H9 (cell line): ENCODE data around the gene FAM149B1. TPM values are rescaled to one million over a fixed set of nuclear protein-coding genes. Genes with fewer than 3 reads are reported as not detected.

Experiments used
- DNase-seq: peaks from one replicate; pipeline ENCODE4 v3.0.0-alpha.2; 2017
- H2AFZ ChIP-seq: one replicate; pipeline ENCODE4 v1.6.1; 2013; ENCODE audit warnings: mild to moderate bottlenecking, low read length, control low read depth, moderate library complexity
- H2AK5ac ChIP-seq: 2 replicates; pipeline ENCODE4 v1.6.1; 2013; ENCODE audit warnings: low read length, control low read depth, mixed read lengths; ENCODE audit not compliant: insufficient read length
- H2BK120ac ChIP-seq: one replicate; pipeline ENCODE4 v1.6.1; 2013; ENCODE audit warnings: low read depth, mild to moderate bottlenecking, low read length, control low read depth, inconsistent platforms; ENCODE audit not compliant: poor library complexity, severe bottlenecking
- H2BK12ac ChIP-seq: 2 replicates; pipeline ENCODE4 v1.6.1; 2013; ENCODE audit warnings: low read length, control low read depth, mixed read lengths, low read depth; ENCODE audit not compliant: insufficient read length
- H2BK15ac ChIP-seq: 2 replicates; pipeline ENCODE4 v1.6.1; 2013; ENCODE audit warnings: low read depth, low read length, control low read depth
- H2BK20ac ChIP-seq: one replicate; pipeline ENCODE4 v1.6.1; 2013; ENCODE audit warnings: low read depth, mild to moderate bottlenecking, low read length, control low read depth, inconsistent platforms; ENCODE audit not compliant: poor library complexity, severe bottlenecking
- H2BK5ac ChIP-seq: 2 replicates; pipeline ENCODE4 v1.6.1; 2013; ENCODE audit warnings: low read length, control low read depth, mixed read lengths; ENCODE audit not compliant: insufficient read length
- H3K14ac ChIP-seq: 2 replicates; pipeline ENCODE4 v1.6.1; 2013; ENCODE audit warnings: low read length, control low read depth; ENCODE audit not compliant: insufficient read depth
- H3K18ac ChIP-seq: 2 replicates; pipeline ENCODE4 v1.6.1; 2013; ENCODE audit warnings: low read depth, mild to moderate bottlenecking, mixed read lengths, low read length, control low read depth; ENCODE audit not compliant: insufficient read length
- H3K23ac ChIP-seq: 2 replicates; pipeline ENCODE4 v1.6.1; 2013; ENCODE audit warnings: low read length, control low read depth, mixed read lengths, low read depth; ENCODE audit not compliant: insufficient read length
- H3K23me2 ChIP-seq: 2 replicates; pipeline ENCODE4 v1.6.1; 2013; ENCODE audit warnings: low read depth, mild to moderate bottlenecking, mixed read lengths, low read length, control low read depth; ENCODE audit not compliant: insufficient read length, poor library complexity, severe bottlenecking
- H3K27ac ChIP-seq: 2 replicates; pipeline ENCODE4 v1.5.1; 2013; ENCODE audit warnings: low read length, control low read depth, mixed read lengths, low read depth; ENCODE audit not compliant: insufficient read length
- H3K27me3 ChIP-seq: 2 replicates; pipeline ENCODE4 v1.6.1; 2013; ENCODE audit warnings: low read length, control low read depth, inconsistent platforms; ENCODE audit not compliant: insufficient read depth
- H3K4ac ChIP-seq: 2 replicates; pipeline ENCODE4 v1.6.1; 2013; ENCODE audit warnings: low read depth, mild to moderate bottlenecking, control low read depth, inconsistent platforms, low read length, moderate library complexity
- H3K4me1 ChIP-seq: 2 replicates; pipeline ENCODE4 v1.6.1; 2013; ENCODE audit warnings: low read length, control low read depth, inconsistent platforms; ENCODE audit not compliant: insufficient read depth
- H3K4me2 ChIP-seq: 2 replicates; pipeline ENCODE4 v1.6.1; 2013; ENCODE audit warnings: low read length, control low read depth, mixed read lengths; ENCODE audit not compliant: insufficient read length, insufficient read depth
- H3K56ac ChIP-seq: 2 replicates; pipeline ENCODE4 v1.6.1; 2013; ENCODE audit warnings: low read depth, mild to moderate bottlenecking, mixed read lengths, low read length, control low read depth; ENCODE audit not compliant: insufficient read length
- H3K79me1 ChIP-seq: 2 replicates; pipeline ENCODE4 v1.6.1; 2013; ENCODE audit warnings: low read depth, mild to moderate bottlenecking, moderate library complexity, low read length, control low read depth, inconsistent platforms; ENCODE audit not compliant: insufficient read depth, poor library complexity, severe bottlenecking
- H3K79me2 ChIP-seq: 2 replicates; pipeline ENCODE4 v1.6.1; 2013; ENCODE audit warnings: low read length, control low read depth, inconsistent platforms; ENCODE audit not compliant: insufficient read depth
- H3K9ac ChIP-seq: 2 replicates; pipeline ENCODE4 v1.6.1; 2013; ENCODE audit warnings: low read length, control low read depth, mixed read lengths; ENCODE audit not compliant: insufficient read length; ENCODE audit errors: extremely low read depth
- H3K9me3 ChIP-seq: one replicate; pipeline ENCODE4 v1.6.1; 2013; ENCODE audit warnings: low read depth, low read length, inconsistent platforms; ENCODE audit not compliant: control insufficient read depth
- H3T11ph ChIP-seq: one replicate; pipeline ENCODE4 v1.6.1; 2013; ENCODE audit warnings: mild to moderate bottlenecking, low read length, control low read depth, inconsistent platforms
- H4K20me1 ChIP-seq: one replicate; pipeline ENCODE4 v1.6.1; 2013; ENCODE audit not compliant: control insufficient read depth, insufficient read length, insufficient read depth
- H4K5ac ChIP-seq: 2 replicates; pipeline ENCODE4 v1.6.1; 2013; ENCODE audit warnings: low read depth, mild to moderate bottlenecking, mixed read lengths, low read length, control low read depth; ENCODE audit not compliant: insufficient read length
- H4K8ac ChIP-seq: replicated peaks from 2 replicates; pipeline ENCODE4 v1.6.1; 2013; ENCODE audit warnings: low read length, control low read depth, mixed read lengths, low read depth; ENCODE audit not compliant: insufficient read length
- H4K91ac ChIP-seq: 2 replicates; pipeline ENCODE4 v1.6.1; 2013; ENCODE audit warnings: low read depth, mild to moderate bottlenecking, moderate library complexity, mixed read lengths, low read length, control low read depth; ENCODE audit not compliant: insufficient read length
- H3K27ac Mint-ChIP-seq, 3 experiments: 2 replicates in 2 of 3; 3 replicates in 1 of 3; pipeline ENCODE4 v1.8.0; 2020 to 2021; ENCODE audit warnings: mixed read lengths in 3 of 3, mild to moderate bottlenecking in 1 of 3, moderate library complexity in 1 of 3
- H3K27me3 Mint-ChIP-seq: 2 replicates; pipeline ENCODE4 v1.8.0; 2021; ENCODE audit warnings: low read depth, mild to moderate bottlenecking, moderate library complexity, mixed read lengths
- H3K36me3 Mint-ChIP-seq, 3 experiments: 2 replicates in 2 of 3; 3 replicates in 1 of 3; pipeline ENCODE4 v1.8.0; 2020 to 2021; ENCODE audit warnings: low read depth in 3 of 3, mixed read lengths in 3 of 3; ENCODE audit not compliant: insufficient read depth in 1 of 3
- H3K4me1 Mint-ChIP-seq, 2 experiments: 2 replicates each; pipeline ENCODE4 v1.8.0; 2020; ENCODE audit warnings: mixed read lengths in 2 of 2
- H3K4me3 Mint-ChIP-seq, 2 experiments: 2 replicates in 1 of 2; 3 replicates in 1 of 2; pipeline ENCODE4 v1.8.0; 2020 to 2021; ENCODE audit warnings: mild to moderate bottlenecking in 2 of 2, mixed read lengths in 2 of 2, moderate library complexity in 1 of 2
- H3K9me3 Mint-ChIP-seq, 2 experiments: 2 replicates in 1 of 2; 3 replicates in 1 of 2; pipeline ENCODE4 v1.8.0; 2020; ENCODE audit warnings: mild to moderate bottlenecking in 2 of 2, mixed read lengths in 2 of 2, moderate library complexity in 1 of 2
- WGBS: extraction: QIAGEN DNeasy Blood & Tissue Kit; methylation state at CpG from one replicate; pipeline ENCODE4 v1.1.7; 2013; ENCODE audit warnings: missing lambda C conversion rate, low lambda C conversion rate, mixed read lengths; ENCODE audit not compliant: insufficient read length; ENCODE audit errors: extremely low coverage; 5-methylcytosine and 5-hydroxymethylcytosine counted together
- total RNA-seq: library from RNA; stranded (reverse); gene quantifications from 2 replicates; pipeline ENCODE4 v1.2.1, GENCODE V29; 2021
- TF ChIP-seq, protein P1 (sequence below): fragments of 200-600 bp; sonication (generic); conservative IDR thresholded peaks from 3 replicates; pipeline ENCODE4 v1.8.0; 2021; ENCODE audit warnings: antibody characterized with exemption, mild to moderate bottlenecking

Gene FAM149B1
- total RNA-seq, 1 experiment from 2014 or later = 17.9 TPM

DNA sequence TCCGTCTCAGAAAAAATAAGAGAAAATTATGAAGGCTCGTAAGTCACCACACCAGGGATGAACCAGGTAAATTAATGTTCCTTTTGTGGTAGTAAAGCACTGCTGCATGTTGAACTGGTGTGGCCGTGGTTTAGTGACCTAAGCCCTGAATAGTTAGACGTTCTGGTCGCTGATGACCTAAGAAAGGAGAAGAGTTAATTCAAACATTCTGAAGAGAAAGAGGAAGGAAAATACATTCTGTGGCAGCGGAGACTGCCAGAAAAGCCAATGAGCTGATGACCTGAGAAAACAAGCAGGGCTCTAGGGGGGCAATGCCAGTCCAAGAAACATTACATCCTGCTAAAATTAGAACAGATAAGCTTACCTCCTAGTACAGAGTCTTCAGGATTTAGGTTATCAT lies 61.6 kb downstream of the FAM149B1 start:
- no peak overlapping the region for H2BK120ac ChIP-seq
- H2BK5ac ChIP-seq = no peak overlapping the region
- H4K20me1 ChIP-seq = no peaks in the 10 kb centered on the region
- H3K27me3 Mint-ChIP-seq = no peaks in the 10 kb centered on the region
- H4K91ac ChIP-seq = no peak overlapping the region
- H2BK20ac ChIP-seq = no peak overlapping the region
- no peaks in the 10 kb centered on the region for H3K9me3 ChIP-seq
- H2BK12ac ChIP-seq = no peak overlapping the region
- no peak overlapping the region for H2AFZ ChIP-seq
- no peak overlapping the region for H3K18ac ChIP-seq
- TF ChIP-seq, protein P1, sequence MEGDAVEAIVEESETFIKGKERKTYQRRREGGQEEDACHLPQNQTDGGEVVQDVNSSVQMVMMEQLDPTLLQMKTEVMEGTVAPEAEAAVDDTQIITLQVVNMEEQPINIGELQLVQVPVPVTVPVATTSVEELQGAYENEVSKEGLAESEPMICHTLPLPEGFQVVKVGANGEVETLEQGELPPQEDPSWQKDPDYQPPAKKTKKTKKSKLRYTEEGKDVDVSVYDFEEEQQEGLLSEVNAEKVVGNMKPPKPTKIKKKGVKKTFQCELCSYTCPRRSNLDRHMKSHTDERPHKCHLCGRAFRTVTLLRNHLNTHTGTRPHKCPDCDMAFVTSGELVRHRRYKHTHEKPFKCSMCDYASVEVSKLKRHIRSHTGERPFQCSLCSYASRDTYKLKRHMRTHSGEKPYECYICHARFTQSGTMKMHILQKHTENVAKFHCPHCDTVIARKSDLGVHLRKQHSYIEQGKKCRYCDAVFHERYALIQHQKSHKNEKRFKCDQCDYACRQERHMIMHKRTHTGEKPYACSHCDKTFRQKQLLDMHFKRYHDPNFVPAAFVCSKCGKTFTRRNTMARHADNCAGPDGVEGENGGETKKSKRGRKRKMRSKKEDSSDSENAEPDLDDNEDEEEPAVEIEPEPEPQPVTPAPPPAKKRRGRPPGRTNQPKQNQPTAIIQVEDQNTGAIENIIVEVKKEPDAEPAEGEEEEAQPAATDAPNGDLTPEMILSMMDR = no peak
- H3K79me1 ChIP-seq = no peaks in the 10 kb centered on the region
- H3K27me3 ChIP-seq = no peaks in the 10 kb centered on the region
- no peak overlapping the region for H3K27ac ChIP-seq
- H2AK5ac ChIP-seq = no peak overlapping the region
- H3K4ac ChIP-seq = no peak overlapping the region
- no peak overlapping the region for H3T11ph ChIP-seq
- H3K23ac ChIP-seq = no peak overlapping the region
- WGBS = no CpG with 5 or more reads among the region's 6 CpGs
- no peak for DNase-seq
- H3K9ac ChIP-seq = no peak overlapping the region
- no peak overlapping the region for H3K56ac ChIP-seq
- no peaks in the 10 kb centered on the region for H3K79me2 ChIP-seq
- no peak overlapping the region for H4K8ac ChIP-seq
- no peak overlapping the region for H3K4me2 ChIP-seq
- no peak overlapping the region for H4K5ac ChIP-seq
- H3K36me3 Mint-ChIP-seq = peaks cover 3 to 9% (median 6%) of the 10 kb centered on the region in 3 experiments; a peak in 6 of 7 replicates
- H3K4me3 Mint-ChIP-seq = no peak overlapping the region
- H3K9me3 Mint-ChIP-seq = no peaks in the 10 kb centered on the region
- H3K27ac Mint-ChIP-seq = peak overlapping the region in 1 of 3 experiments; percentile 34; a peak in 2 of 7 replicates
- H2BK15ac ChIP-seq = no peak overlapping the region
- H3K23me2 ChIP-seq = no peaks in the 10 kb centered on the region
- H3K4me1 Mint-ChIP-seq = no peaks in the 10 kb centered on the region
- no peaks in the 10 kb centered on the region for H3K4me1 ChIP-seq
- no peak overlapping the region for H3K14ac ChIP-seq
